GM21528 (cell line): ENCODE data around the gene HOMEZ.
A peak's percentile ranks its signal among the peaks of the same experiment; 100 is the strongest.

Source experiments
- ATAC-seq: cut with Tn5 transposase; IDR thresholded peaks from one replicate; pipeline ENCODE4 v1.9.1; 2021; ENCODE audit warnings: mild to moderate bottlenecking, moderate library complexity; ENCODE audit not compliant: unreplicated experiment, low FRiP score

HOMEZ gene

GRCh38 chr14:23308721-23309445 lies 23.0 kb upstream of the HOMEZ start:
- ATAC-seq: no peak

GRCh38 chr14:23307687-23308644 lies 22.0 kb upstream of the HOMEZ start:
- no peak for ATAC-seq

- ATAC-seq: no peak
Observed at GRCh38 chr14:23307146-23307530, 21.2 kb upstream of the HOMEZ start.

GRCh38 chr14:23306412-23307145 lies 20.6 kb upstream of the HOMEZ start, which contains the start of gene BCL2L2:
BCL2L2 (plus strand) TSS chr14:23306833; CDS start chr14:23307768, 935 bp downstream.
- no peak for ATAC-seq

- ATAC-seq: peak; percentile 40
Observed at GRCh38 chr14:23302290-23303225, 16.6 kb upstream of the HOMEZ start, which contains the start of gene PPP1R3E. PPP1R3E (minus strand) TSS chr14:23302859; CDS start chr14:23302576, 283 bp downstream.

- ATAC-seq: no peak
Observed at GRCh38 chr14:23301969-23302289, 16.0 kb upstream of the HOMEZ start.

GRCh38 chr14:23301288-23301968 lies 15.5 kb upstream of the HOMEZ start:
- peak; percentile 80 for ATAC-seq

- ATAC-seq: no peak
Observed at GRCh38 chr14:23300687-23301223, 14.8 kb upstream of the HOMEZ start.

- no peak for ATAC-seq
Observed at GRCh38 chr14:23299986-23300686, 14.2 kb upstream of the HOMEZ start.

- ATAC-seq: no peak
Observed at GRCh38 chr14:23299211-23299957, 13.5 kb upstream of the HOMEZ start.

- ATAC-seq: no peak
Observed at GRCh38 chr14:23297611-23298277, 11.8 kb upstream of the HOMEZ start.

- no peak for ATAC-seq
Observed at GRCh38 chr14:23297096-23297495, 11.2 kb upstream of the HOMEZ start.

- no peak for ATAC-seq
Observed at GRCh38 chr14:23296012-23296777, 10.3 kb upstream of the HOMEZ start.

GRCh38 chr14:23294734-23295561 lies 9.0 kb upstream of the HOMEZ start:
- ATAC-seq: no peak

- ATAC-seq: no peak
Observed at GRCh38 chr14:23286902-23287479, 1.1 kb upstream of the HOMEZ start.
